Adrenal gland (tissue), 12 donors: ENCODE results near the gene TYRO3. TPM values are rescaled to one million over a fixed set of nuclear protein-coding genes. Genes with fewer than 3 reads are reported as not detected.

Source experiments
- DNase-seq, 7 donors: peaks; one replicate each; pipeline ENCODE4 v3.0.0-alpha.2; 2019 to 2020
- H3K27ac ChIP-seq, 5 donors: fragments of 200-600 bp; sonication (generic) in 4 of 5; 1 replicate in 3 of 5; 2 replicates in 2 of 5; pipeline versions ENCODE4 v1.5.1 to v1.8.0; 2016 to 2020; ENCODE audit warnings: mild to moderate bottlenecking in 1 of 5
- H3K27me3 ChIP-seq: fragments of 200-600 bp; 2 replicates; pipeline ENCODE4 v1.8.0; 2021
- H3K36me3 ChIP-seq, 2 donors: fragments of 200-600 bp; replicated peaks in 1 of 2; 1 replicate in 1 of 2; 2 replicates in 1 of 2; pipeline versions ENCODE4 v1.5.1 to v1.8.0; 2018 to 2022
- H3K4me1 ChIP-seq, 2 donors: fragments of 200-600 bp; replicated peaks in 1 of 2; 1 replicate in 1 of 2; 2 replicates in 1 of 2; pipeline versions ENCODE4 v1.5.1 to v1.8.0; 2018 to 2021
- H3K4me3 ChIP-seq, 4 donors: fragments of 200-600 bp; sonication (generic) in 3 of 4; one replicate each; pipeline ENCODE4 v1.5.1; 2016 to 2018
- H3K9me3 ChIP-seq, 3 donors: fragments of 200-600 bp; sonication (generic) in 1 of 3; replicated peaks in 1 of 3; 1 replicate in 2 of 3; 2 replicates in 1 of 3; pipeline versions ENCODE4 v1.5.1 to v1.8.0; 2016 to 2021
- CTCF ChIP-seq, 6 experiments: fragments of 450-650 bp in 4 of 6; fragments of 200-600 bp in 2 of 6; sonication (generic) in 1 of 6; IDR thresholded peaks; 1 replicate in 5 of 6; 2 replicates in 1 of 6; pipeline versions ENCODE4 v1.5.1 to v1.8.0; 2016 to 2021; ENCODE audit warnings: antibody characterized with exemption in 6 of 6, mild to moderate bottlenecking in 2 of 6, moderate library complexity in 1 of 6
- POLR2A ChIP-seq, 2 donors: fragments of 450-650 bp; IDR thresholded peaks; one replicate each; pipeline ENCODE4 v1.6.1; 2017; ENCODE audit warnings: antibody characterized with exemption in 2 of 2, mild to moderate bottlenecking in 2 of 2, moderate library complexity in 1 of 2
- WGBS, 4 donors: extraction: QIAGEN DNeasy Blood & Tissue Kit in 2 of 4; methylation state at CpG; one replicate each; pipeline versions ENCODE4 v1.1.5 to v1.1.7; 2013 to 2017; 5-methylcytosine and 5-hydroxymethylcytosine counted together
- intact Hi-C, 2 donors: fragments of 100-400 bp; cut with DNase I; formaldehyde crosslinking; loops; one replicate each; pipeline versions ENCODE4 v1.14.1 to v1.15.0; 2022 to 2023
- polyA plus RNA-seq, 3 donors: library from polyadenylated mRNA; stranded (reverse); fragments of 200-250 nt in 2 of 3; fragments of 350-450 nt in 1 of 3; fragmentation: Illumina TruSeq in 1 of 3; extraction: RNeasy Lipid Tissue Mini Kit (QIAGEN cat#74804) in 1 of 3; gene quantifications; one replicate each; pipeline ENCODE4 v1.2.3, GENCODE V29; 2013 to 2014
- total RNA-seq, 9 donors: library from RNA; depleted of rRNA in 4 of 9; stranded (reverse); fragments of >200 nt in 4 of 9; fragments of 120-200 nt in 1 of 9; fragmentation: NEBNext Ultra II Directional in 1 of 9; extraction: Animal tissue kit (Norgen Biotek cat#: 25700) in 1 of 9; gene quantifications; one replicate each; pipeline versions ENCODE4 v1.1.0 to v1.2.4, GENCODE V29; 2013 to 2023
- donor health status: healthy with polysubstance abuse.
- donor health status: Bipolar disorder and iron deficiency.
- donor health status: DM: yes; HTN: yes; CAD: no.
- donor health status: DM: no; HTN: no; CAD: no.
- donor health status: DM: no; HTN: no; CAD: no.
- donor health status: DM: yes; HTN: yes; CAD: no.

The TYRO3 gene
- total and polyA plus RNA-seq, 12 donors = 8.8 to 44.6 (median 16.9) TPM

- H3K4me1 ChIP-seq = peaks cover 6 to 15% of the 10 kb centered on the region in 2 donors
- no peak for DNase-seq
- WGBS, 4 donors = 80 to 100% (median 92%) methylated on average over 1 of the region's 1 CpG
- TF ChIP-seq CTCF (IDR thresholded peaks at IDR 0.05) (no peak), POLR2A (IDR thresholded peaks at IDR 0.05) (no peak)
- no peaks in the 10 kb centered on the region for H3K36me3 ChIP-seq
- intact Hi-C loops = no loop called here
- H3K4me3 ChIP-seq = no peak overlapping the region
- H3K9me3 ChIP-seq = no peaks in the 10 kb centered on the region
- H3K27me3 ChIP-seq = no peaks in the 10 kb centered on the region
- no peak overlapping the region for H3K27ac ChIP-seq
Observed at GRCh38 chr15:41553731-41554130, 5.3 kb upstream of the TYRO3 start.

- Histone ChIP-seq H3K4me3 (no peak overlapping the region), H3K27ac (no peak overlapping the region), H3K27me3 (no peaks in the 10 kb centered on the region), H3K9me3 (no peaks in the 10 kb centered on the region), H3K4me1 (peaks cover 6 to 15% of the 10 kb centered on the region in 2 donors), H3K36me3 (no peaks in the 10 kb centered on the region)
- no peak for DNase-seq
- TF ChIP-seq CTCF (IDR thresholded peaks at IDR 0.05) (no peak), POLR2A (IDR thresholded peaks at IDR 0.05) (no peak)
- 50 to 93% (median 90%) methylated on average over 1 to 5 of the region's 5 CpGs for WGBS, 4 donors
- intact Hi-C loops = no loop called here
Observed at GRCh38 chr15:41554343-41554742, 4.7 kb upstream of the TYRO3 start.

GRCh38 chr15:41554915-41555314 is 4.1 kb upstream of the TYRO3 start:
- DNase-seq = no peak
- intact Hi-C loops = loop anchor here in 1 of 2 donors (5.0 kb wide), 1 partner anchor 257 kb away; no protein-coding TSS in a partner anchor
- no peak for TF ChIP-seq CTCF (IDR thresholded peaks at IDR 0.05)
- no peak for TF ChIP-seq POLR2A (IDR thresholded peaks at IDR 0.05)

GRCh38 chr15:41556677-41557076 is 2.3 kb upstream of the TYRO3 start:
- WGBS, 4 donors = 71 to 86% (median 78%) methylated on average over 5 of the region's 5 CpGs
- Histone ChIP-seq H3K27ac (no peak overlapping the region), H3K9me3 (no peaks in the 10 kb centered on the region), H3K4me1 (peaks cover 9 to 22% of the 10 kb centered on the region in 2 donors), H3K36me3 (no peaks in the 10 kb centered on the region), H3K27me3 (no peaks in the 10 kb centered on the region), H3K4me3 (no peak overlapping the region)
- intact Hi-C loops = loop anchor here in 1 of 2 donors (5.0 kb wide), 1 partner anchor 256 kb away; no protein-coding TSS in a partner anchor
- DNase-seq = no peak
- TF ChIP-seq POLR2A (IDR thresholded peaks at IDR 0.05) (no peak), CTCF (IDR thresholded peaks at IDR 0.05) (no peak)

More at GRCh38 chr15:41554915-41555314, 4.1 kb upstream of the TYRO3 start:
- no peak overlapping the region for H3K27ac ChIP-seq
- H3K9me3 ChIP-seq = no peaks in the 10 kb centered on the region
- H3K27me3 ChIP-seq = no peaks in the 10 kb centered on the region
- no peaks in the 10 kb centered on the region for H3K36me3 ChIP-seq
- WGBS, 4 donors = 68 to 80% (median 78%) methylated on average over 3 of the region's 3 CpGs
- H3K4me1 ChIP-seq = peaks cover 9 to 21% of the 10 kb centered on the region in 2 donors
- H3K4me3 ChIP-seq = no peak overlapping the region
